Renal pelvis (tissue), 4 donors: Measurements from ENCODE around the gene EGFLAM. TPM values are rescaled to one million over a fixed set of nuclear protein-coding genes. Genes with fewer than 3 reads are reported as not detected.

Experiments used
- DNase-seq: peaks from one replicate; pipeline ENCODE4 v3.0.0-alpha.2; 2013
- polyA plus RNA-seq, 3 donors: library from polyadenylated mRNA; unstranded; fragments of 120-200 nt; gene quantifications; one replicate each; pipeline ENCODE4 v1.2.1, GENCODE V29; 2013; ENCODE audit not compliant: insufficient read length in 3 of 3

The EGFLAM gene
- polyA plus RNA-seq, 3 donors, result 8.5 to 10.6 (median 8.8) TPM

- DNase-seq, result peak; percentile 22
These were observed 876 bp downstream of the EGFLAM start for GRCh38 chr5:38259062-38259808.

GRCh38 chr5:38259809-38260160 is 1.4 kb downstream of the EGFLAM start:
- DNase-seq, result no peak

- no peak for DNase-seq
These were observed 5.6 kb downstream of the EGFLAM start for GRCh38 chr5:38263983-38264382.

GRCh38 chr5:38265546-38266179 is 7.3 kb downstream of the EGFLAM start:
- DNase-seq, result peak; percentile 69

GRCh38 chr5:38267372-38267771 is 9.0 kb downstream of the EGFLAM start:
- DNase-seq, result no peak

GRCh38 chr5:38273626-38274025 is 15.3 kb downstream of the EGFLAM start:
- no peak for DNase-seq

- DNase-seq, result no peak
These were observed 16.0 kb downstream of the EGFLAM start for GRCh38 chr5:38274370-38274769.

GRCh38 chr5:38284384-38284783 is 26.0 kb downstream of the EGFLAM start:
- no peak for DNase-seq

- DNase-seq, result no peak
These were observed 26.9 kb downstream of the EGFLAM start for GRCh38 chr5:38285226-38285625.

GRCh38 chr5:38286002-38286401 is 27.6 kb downstream of the EGFLAM start:
- no peak for DNase-seq

GRCh38 chr5:38287124-38287523 is 28.8 kb downstream of the EGFLAM start:
- no peak for DNase-seq

GRCh38 chr5:38289457-38289856 is 31.1 kb downstream of the EGFLAM start:
- no peak for DNase-seq

- DNase-seq, result no peak
These were observed 31.8 kb downstream of the EGFLAM start for GRCh38 chr5:38290028-38290653.

- no peak for DNase-seq
These were observed 33.0 kb downstream of the EGFLAM start for GRCh38 chr5:38291355-38291754.

GRCh38 chr5:38292228-38292627 is 33.9 kb downstream of the EGFLAM start:
- DNase-seq, result no peak

- no peak for DNase-seq
These were observed 37.4 kb downstream of the EGFLAM start for GRCh38 chr5:38295751-38296150.

GRCh38 chr5:38297830-38298608 is 39.7 kb downstream of the EGFLAM start:
- DNase-seq, result peak; percentile 23

- DNase-seq, result no peak
These were observed 41.2 kb downstream of the EGFLAM start for GRCh38 chr5:38299585-38299984.

- DNase-seq, result no peak
These were observed 46.8 kb downstream of the EGFLAM start for GRCh38 chr5:38305148-38305547.

- DNase-seq, result no peak
These were observed 49.5 kb downstream of the EGFLAM start for GRCh38 chr5:38307845-38308244.

- peak; percentile 41 for DNase-seq
These were observed 58.3 kb downstream of the EGFLAM start for GRCh38 chr5:38316544-38317224.

GRCh38 chr5:38317868-38318267 is 59.5 kb downstream of the EGFLAM start:
- DNase-seq, result no peak
